ENCODE data around the gene LRRC73. TPM values are rescaled to one million over a fixed set of nuclear protein-coding genes. Genes with fewer than 3 reads are reported as not detected.
A peak's percentile ranks its signal among the peaks of the same experiment; 100 is the strongest.

LRRC73 gene
- total and polyA plus RNA-seq, 9 of the 15 experiments (the other 6 are each of a cell fraction or from before 2014, with no cell fraction given): 0.07 to 0.55 (median 0.16) TPM; not detected in 3

DNA sequence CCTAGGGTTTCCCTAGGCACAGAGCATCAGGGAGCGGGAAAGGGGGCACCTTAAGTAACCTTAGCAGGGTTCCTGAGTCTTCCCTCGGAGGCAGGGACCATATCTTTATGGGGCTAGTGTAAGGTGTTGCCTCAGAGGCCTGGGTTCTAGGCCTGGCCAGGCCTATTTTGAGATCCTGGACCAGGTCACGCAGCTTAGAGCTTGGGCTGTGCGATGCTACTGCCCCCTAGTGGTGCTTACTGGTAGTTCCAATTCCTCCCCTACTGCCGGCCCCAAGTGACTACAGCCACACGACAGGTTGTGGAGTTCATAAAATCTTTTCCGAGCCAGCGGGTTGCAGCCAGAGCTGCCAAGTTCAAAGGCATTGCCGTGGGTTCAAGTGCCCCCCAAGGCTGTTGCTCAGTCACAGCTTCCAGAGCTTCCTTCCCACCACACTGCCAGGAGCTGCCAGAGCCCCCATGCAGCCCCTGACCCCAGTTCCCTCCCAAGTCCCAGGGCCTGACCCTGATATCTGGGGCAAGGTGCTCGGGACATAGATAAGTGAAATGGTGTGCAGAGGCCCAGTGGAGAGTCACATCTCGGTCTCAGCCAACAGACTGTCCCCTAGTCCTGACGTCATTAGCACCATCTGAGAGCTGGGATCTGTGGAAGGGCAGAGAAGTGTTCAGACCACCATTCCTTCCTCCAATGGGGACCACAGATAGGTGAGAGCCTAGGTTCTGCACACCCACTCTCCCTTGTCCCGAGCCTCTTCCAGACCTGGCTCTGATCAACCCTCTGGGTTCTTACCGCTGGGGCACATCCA is 3.3 kb downstream of the LRRC73 start (continued):
- TF ChIP-seq ZNF740 (CRISPR knock-in tag; IDR thresholded peaks at IDR 0.05) (peak; percentile 41; the same call in 1 of the 2 replicates), ZNF740 (tag; IDR thresholded peaks at IDR 0.05) (no peak), CBX3 (IDR thresholded peaks at IDR 0.05; ENCODE audit: borderline replicate concordance in 1 of 2, low read length in 2 of 2) (no peak), HDAC3 (IDR thresholded peaks at IDR 0.05; ENCODE audit: borderline replicate concordance, partially characterized antibody) (no peak), TRIM28 (IDR thresholded peaks at IDR 0.05) (no peak), WHSC1 (IDR thresholded peaks at IDR 0.05; ENCODE audit: low read length) (no peak), ZBTB17 (CRISPR knock-in tag; IDR thresholded peaks at IDR 0.05) (no peak), ESRRB (CRISPR knock-in tag; IDR thresholded peaks at IDR 0.05; ENCODE audit: borderline replicate concordance) (no peak), SREBF2 (CRISPR knock-in tag; IDR thresholded peaks at IDR 0.05) (no peak), KDM4B (IDR thresholded peaks at IDR 0.05; ENCODE audit: borderline replicate concordance in 2 of 2, low read depth in 1 of 2) (no peak), TSC22D4 (tag; IDR thresholded peaks at IDR 0.05) (no peak), E2F1 (CRISPR knock-in tag; IDR thresholded peaks at IDR 0.05) (no peak), SRSF1 (IDR thresholded peaks at IDR 0.05; ENCODE audit: low read depth, low read length) (no peak), ZBTB43 (CRISPR knock-in tag; IDR thresholded peaks at IDR 0.05) (no peak)
- TF ChIP-seq, protein P1, sequence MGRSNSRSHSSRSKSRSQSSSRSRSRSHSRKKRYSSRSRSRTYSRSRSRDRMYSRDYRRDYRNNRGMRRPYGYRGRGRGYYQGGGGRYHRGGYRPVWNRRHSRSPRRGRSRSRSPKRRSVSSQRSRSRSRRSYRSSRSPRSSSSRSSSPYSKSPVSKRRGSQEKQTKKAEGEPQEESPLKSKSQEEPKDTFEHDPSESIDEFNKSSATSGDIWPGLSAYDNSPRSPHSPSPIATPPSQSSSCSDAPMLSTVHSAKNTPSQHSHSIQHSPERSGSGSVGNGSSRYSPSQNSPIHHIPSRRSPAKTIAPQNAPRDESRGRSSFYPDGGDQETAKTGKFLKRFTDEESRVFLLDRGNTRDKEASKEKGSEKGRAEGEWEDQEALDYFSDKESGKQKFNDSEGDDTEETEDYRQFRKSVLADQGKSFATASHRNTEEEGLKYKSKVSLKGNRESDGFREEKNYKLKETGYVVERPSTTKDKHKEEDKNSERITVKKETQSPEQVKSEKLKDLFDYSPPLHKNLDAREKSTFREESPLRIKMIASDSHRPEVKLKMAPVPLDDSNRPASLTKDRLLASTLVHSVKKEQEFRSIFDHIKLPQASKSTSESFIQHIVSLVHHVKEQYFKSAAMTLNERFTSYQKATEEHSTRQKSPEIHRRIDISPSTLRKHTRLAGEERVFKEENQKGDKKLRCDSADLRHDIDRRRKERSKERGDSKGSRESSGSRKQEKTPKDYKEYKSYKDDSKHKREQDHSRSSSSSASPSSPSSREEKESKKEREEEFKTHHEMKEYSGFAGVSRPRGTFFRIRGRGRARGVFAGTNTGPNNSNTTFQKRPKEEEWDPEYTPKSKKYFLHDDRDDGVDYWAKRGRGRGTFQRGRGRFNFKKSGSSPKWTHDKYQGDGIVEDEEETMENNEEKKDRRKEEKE (IDR thresholded peaks at IDR 0.05; ENCODE audit: borderline replicate concordance in 1 of 2, control insufficient read depth in 1 of 2, low read depth in 2 of 2, low read length in 1 of 2): no peak
- TF ChIP-seq, protein P2, sequence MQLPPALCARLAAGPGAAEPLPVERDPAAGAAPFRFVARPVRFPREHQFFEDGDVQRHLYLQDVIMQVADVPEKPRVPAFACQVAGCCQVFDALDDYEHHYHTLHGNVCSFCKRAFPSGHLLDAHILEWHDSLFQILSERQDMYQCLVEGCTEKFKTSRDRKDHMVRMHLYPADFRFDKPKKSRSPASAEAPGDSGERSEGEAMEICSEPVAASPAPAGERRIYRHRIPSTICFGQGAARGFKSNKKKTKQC (CRISPR knock-in tag; IDR thresholded peaks at IDR 0.05): 0 out of 2 replicates have a peak, but pooled peaks have one; percentile 13
- TF ChIP-seq, protein P3, sequence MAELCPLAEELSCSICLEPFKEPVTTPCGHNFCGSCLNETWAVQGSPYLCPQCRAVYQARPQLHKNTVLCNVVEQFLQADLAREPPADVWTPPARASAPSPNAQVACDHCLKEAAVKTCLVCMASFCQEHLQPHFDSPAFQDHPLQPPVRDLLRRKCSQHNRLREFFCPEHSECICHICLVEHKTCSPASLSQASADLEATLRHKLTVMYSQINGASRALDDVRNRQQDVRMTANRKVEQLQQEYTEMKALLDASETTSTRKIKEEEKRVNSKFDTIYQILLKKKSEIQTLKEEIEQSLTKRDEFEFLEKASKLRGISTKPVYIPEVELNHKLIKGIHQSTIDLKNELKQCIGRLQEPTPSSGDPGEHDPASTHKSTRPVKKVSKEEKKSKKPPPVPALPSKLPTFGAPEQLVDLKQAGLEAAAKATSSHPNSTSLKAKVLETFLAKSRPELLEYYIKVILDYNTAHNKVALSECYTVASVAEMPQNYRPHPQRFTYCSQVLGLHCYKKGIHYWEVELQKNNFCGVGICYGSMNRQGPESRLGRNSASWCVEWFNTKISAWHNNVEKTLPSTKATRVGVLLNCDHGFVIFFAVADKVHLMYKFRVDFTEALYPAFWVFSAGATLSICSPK (IDR thresholded peaks at IDR 0.05; ENCODE audit: borderline replicate concordance): no peak

Data from K562 (cell line).